Endometrium (tissue), 2 donors: ENCODE measurements around the gene CENPN.

ENCODE experiments used
- FAIRE-seq: peaks from 2 replicates; lab custom pipeline; 2012; peaks lifted over from hg19 to GRCh38; lab: Jason Lieb, UNC
- donor health status: control.
- donor health status: control.

Gene CENPN

GRCh38 chr16:81077076-81077940, 70.3 kb downstream of the CENPN start, which contains the start of gene C16orf46:
TSS of gene C16orf46 (minus strand) at chr16:81077238. CDS start at chr16:81063955, 13,283 bp downstream.
- no peak for FAIRE-seq

GRCh38 chr16:81080233-81080632, 73.2 kb downstream of the CENPN start:
- no peak for FAIRE-seq

- FAIRE-seq: no peak
These were observed 74.0 kb downstream of the CENPN start for GRCh38 chr16:81081014-81081413.
